MM.1S (cell line): ENCODE data around the gene CFAP61.

ENCODE experiments used
- CTCF ChIP-seq: fragments of 300-600 bp; sonication (generic); IDR thresholded peaks from 2 replicates; pipeline ENCODE4 v1.5.1; 2016; ENCODE audit warnings: antibody characterized with exemption, low read length, mixed read lengths
- EZH2 ChIP-seq: fragments of 300-600 bp; sonication (generic); optimal IDR thresholded peaks from 2 replicates; pipeline ENCODE3; 2017; ENCODE audit warnings: low read depth, mild to moderate bottlenecking, antibody characterized with exemption, low read length, mixed read lengths

- TF ChIP-seq CTCF (no peak), EZH2 (no peak)
Observed at GRCh38 chr20:20184706-20185105, 132.4 kb downstream of the CFAP61 start.
